ENCODE measurements around the gene DROSHA. TPM values are rescaled to one million over a fixed set of nuclear protein-coding genes. Genes with fewer than 3 reads are reported as not detected.
"Not testable (repeated sequence)": the region's sequence is repeated elsewhere in the genome, so short reads cannot be mapped to it uniquely, and the experiment has no call there.

Gene DROSHA
- total RNA-seq, 1 donor from 2014 or later = 68.2 TPM

- DNase-seq = no peak
Measured at GRCh38 chr5:31378136-31378535, 153.8 kb downstream of the DROSHA start.

- no peak for DNase-seq
Measured at GRCh38 chr5:31377274-31377946, 154.5 kb downstream of the DROSHA start.

- no peak for DNase-seq
Measured at GRCh38 chr5:31375999-31376720, 155.7 kb downstream of the DROSHA start.

- no peak for DNase-seq
Measured at GRCh38 chr5:31372124-31372523, 159.8 kb downstream of the DROSHA start.

- DNase-seq = no peak
Measured at GRCh38 chr5:31366941-31367340, 165.0 kb downstream of the DROSHA start.

GRCh38 chr5:31365776-31366175 is 166.1 kb downstream of the DROSHA start:
- no peak for DNase-seq

GRCh38 chr5:31364881-31365636 is 166.8 kb downstream of the DROSHA start:
- no peak for DNase-seq

- no peak for DNase-seq
Measured at GRCh38 chr5:31362931-31363568, 168.8 kb downstream of the DROSHA start.

GRCh38 chr5:31362529-31362900 is 169.4 kb downstream of the DROSHA start:
- no peak for DNase-seq

GRCh38 chr5:31361704-31362528 is 170.0 kb downstream of the DROSHA start:
- not testable (repeated sequence) for DNase-seq

GRCh38 chr5:31361234-31361633 is 170.7 kb downstream of the DROSHA start:
- no peak for DNase-seq

- DNase-seq = no peak
Measured at GRCh38 chr5:31359839-31360238, 172.1 kb downstream of the DROSHA start.

- no peak for DNase-seq
Measured at GRCh38 chr5:31357038-31357437, 174.9 kb downstream of the DROSHA start.

- DNase-seq = no peak
Measured at GRCh38 chr5:31355337-31355736, 176.6 kb downstream of the DROSHA start.

Small RNA genes lying within 50 kb of the gene (small RNA-seq; reads per million reads assigned to genes)
- gene RF00019 (ENCODE audit: low replicate concordance) = not detected

Other genes starting within 250 kb of the DROSHA start
- 14.0 TPM for gene C5orf22, start 208 bp upstream of the DROSHA start, total RNA-seq
- 34.9 TPM for gene PDZD2, start 107.0 kb upstream of the DROSHA start, total RNA-seq

Measured in skin of body (tissue), 3 donors.